Hepatocyte (in vitro differentiated cells): Measurements from ENCODE around the gene S100P. TPM values are rescaled to one million over a fixed set of nuclear protein-coding genes. Genes with fewer than 3 reads are reported as not detected.

ENCODE experiments used
- DNase-seq: peaks from one replicate; pipeline ENCODE4 v3.0.0-alpha.2; 2016; ENCODE audit warnings: low spot score
- H2AFZ ChIP-seq: fragments of 200-600 bp; sonication (generic); 2 replicates; pipeline ENCODE4 v1.6.0; 2016; ENCODE audit warnings: antibody characterized with exemption, mild to moderate bottlenecking
- H3K27ac ChIP-seq: fragments of 200-600 bp; sonication (generic); 2 replicates; pipeline ENCODE4 v1.5.1; 2016; ENCODE audit warnings: mild to moderate bottlenecking
- H3K27me3 ChIP-seq: fragments of 200-600 bp; sonication (generic); 2 replicates; pipeline ENCODE4 v1.6.1; 2016
- H3K36me3 ChIP-seq: fragments of 200-600 bp; sonication (generic); replicated peaks from 2 replicates; pipeline ENCODE4 v1.5.1; 2016; ENCODE audit warnings: low read depth; ENCODE audit not compliant: insufficient read depth
- H3K4me1 ChIP-seq: fragments of 200-600 bp; sonication (generic); 2 replicates; pipeline ENCODE4 v1.5.1; 2016; ENCODE audit warnings: mild to moderate bottlenecking, moderate library complexity; ENCODE audit not compliant: insufficient read depth
- H3K4me2 ChIP-seq: fragments of 200-600 bp; sonication (generic); 2 replicates; pipeline ENCODE4 v1.6.0; 2016
- H3K4me3 ChIP-seq: fragments of 200-600 bp; sonication (generic); 2 replicates; pipeline ENCODE4 v1.5.1; 2016; ENCODE audit warnings: mild to moderate bottlenecking
- H3K79me2 ChIP-seq: fragments of 200-600 bp; sonication (generic); 2 replicates; pipeline ENCODE4 v1.6.0; 2017; ENCODE audit warnings: mild to moderate bottlenecking
- H3K9me2 ChIP-seq: fragments of 200-600 bp; sonication (generic); replicated peaks from 2 replicates; pipeline ENCODE4 v1.6.0; 2017; ENCODE audit warnings: mild to moderate bottlenecking; ENCODE audit not compliant: insufficient read depth
- H3K9me3 ChIP-seq: fragments of 200-600 bp; sonication (generic); 2 replicates; pipeline ENCODE4 v1.5.1; 2016; ENCODE audit warnings: low read depth, mild to moderate bottlenecking
- H4K20me1 ChIP-seq: fragments of 200-600 bp; sonication (generic); 2 replicates; pipeline ENCODE4 v1.6.0; 2016; ENCODE audit warnings: mild to moderate bottlenecking; ENCODE audit not compliant: insufficient read depth, poor library complexity, severe bottlenecking
- EZH2 ChIP-seq: fragments of 200-600 bp; sonication (generic); IDR thresholded peaks from 2 replicates; pipeline ENCODE4 v1.6.1; 2016; ENCODE audit warnings: antibody characterized with exemption, mild to moderate bottlenecking, borderline replicate concordance
- EZH2phosphoT487 ChIP-seq: fragments of 200-600 bp; sonication (generic); IDR thresholded peaks from one replicate; pipeline ENCODE4 v1.6.1; 2018; ENCODE audit warnings: antibody characterized with exemption, mild to moderate bottlenecking, low read depth, moderate library complexity; ENCODE audit not compliant: unreplicated experiment, severe bottlenecking
- WGBS: methylation state at CpG from one replicate; pipeline ENCODE4 v1.1.6; 2016; ENCODE audit warnings: low lambda C conversion rate; ENCODE audit errors: missing lambda C conversion rate; 5-methylcytosine and 5-hydroxymethylcytosine counted together
- polyA plus RNA-seq: library from polyadenylated mRNA; unstranded; fragments of >200 nt; fragmentation: Nextera tagmentation; extraction: Ambion mirVana; gene quantifications from 2 replicates; pipeline ENCODE4 v1.2.1, GENCODE V29; 2016
- total RNA-seq: library from RNA; depleted of rRNA; stranded (reverse); fragments of >200 nt; gene quantifications from 2 replicates; pipeline ENCODE4 v1.2.3, GENCODE V29; 2014

Gene S100P
- total and polyA plus RNA-seq, 2 experiments from 2014 or later = 36.6 to 51.6 TPM

GRCh38 chr4:6742989-6743388 is 49.3 kb downstream of the S100P start:
- no peaks in the 10 kb centered on the region for H3K36me3 ChIP-seq
- H4K20me1 ChIP-seq = no peaks in the 10 kb centered on the region
- H3K27ac ChIP-seq = no peak overlapping the region
- no peaks in the 10 kb centered on the region for H3K9me2 ChIP-seq
- no peaks in the 10 kb centered on the region for H3K9me3 ChIP-seq
- H3K4me1 ChIP-seq = peaks cover 7% of the 10 kb centered on the region
- no peak overlapping the region for H3K4me3 ChIP-seq
- H2AFZ ChIP-seq = no peak overlapping the region
- H3K79me2 ChIP-seq = no peaks in the 10 kb centered on the region
- 83% methylated on average over 11 of the region's 11 CpGs for WGBS
- DNase-seq = no peak
- no peak overlapping the region for H3K4me2 ChIP-seq
- H3K27me3 ChIP-seq = no peaks in the 10 kb centered on the region
- TF ChIP-seq EZH2phosphoT487 (no peak), EZH2 (no peak)

Other genes with a start within 250 kb of the S100P start
- gene PPP2R2C, start 221.3 kb upstream of the S100P start, total RNA-seq = 0.48 and 0.67 TPM in 2 replicates
- 0.22 and 0.35 TPM in 2 replicates for gene PPP2R2C, start 221.3 kb upstream of the S100P start, polyA plus RNA-seq
- gene MAN2B2, start 118.7 kb upstream of the S100P start, total RNA-seq = 21.1 and 22.2 TPM in 2 replicates
- gene MAN2B2, start 118.7 kb upstream of the S100P start, polyA plus RNA-seq = 21.4 and 24.0 TPM in 2 replicates
- gene MRFAP1, start 53.2 kb upstream of the S100P start, total RNA-seq = 221 and 238 TPM in 2 replicates
- 225 and 256 TPM in 2 replicates for gene MRFAP1, start 53.2 kb upstream of the S100P start, polyA plus RNA-seq
- gene MRFAP1L1, start 16.0 kb downstream of the S100P start, total RNA-seq = 84.9 and 86.4 TPM in 2 replicates
- 55.1 and 60.8 TPM in 2 replicates for gene MRFAP1L1, start 16.0 kb downstream of the S100P start, polyA plus RNA-seq
- gene BLOC1S4, start 22.3 kb downstream of the S100P start, total RNA-seq = 29.4 and 33.3 TPM in 2 replicates
- 50.1 and 60.0 TPM in 2 replicates for gene BLOC1S4, start 22.3 kb downstream of the S100P start, polyA plus RNA-seq
- gene KIAA0232, start 88.8 kb downstream of the S100P start, total RNA-seq = 34.3 and 38.4 TPM in 2 replicates
- gene KIAA0232, start 88.8 kb downstream of the S100P start, polyA plus RNA-seq = 11.3 TPM in 2 replicates
- 46.1 and 50.8 TPM in 2 replicates for gene TBC1D14, start 215.9 kb downstream of the S100P start, total RNA-seq
- 26.5 and 33.6 TPM in 2 replicates for gene TBC1D14, start 215.9 kb downstream of the S100P start, polyA plus RNA-seq